HG03378 (cell line): Measurements from ENCODE around the gene IPO8.

Source experiments
- ATAC-seq: cut with Tn5 transposase; IDR thresholded peaks from one replicate; pipeline ENCODE4 v1.9.1; 2021; ENCODE audit warnings: mild to moderate bottlenecking, moderate library complexity; ENCODE audit not compliant: unreplicated experiment

Gene IPO8

DNA sequence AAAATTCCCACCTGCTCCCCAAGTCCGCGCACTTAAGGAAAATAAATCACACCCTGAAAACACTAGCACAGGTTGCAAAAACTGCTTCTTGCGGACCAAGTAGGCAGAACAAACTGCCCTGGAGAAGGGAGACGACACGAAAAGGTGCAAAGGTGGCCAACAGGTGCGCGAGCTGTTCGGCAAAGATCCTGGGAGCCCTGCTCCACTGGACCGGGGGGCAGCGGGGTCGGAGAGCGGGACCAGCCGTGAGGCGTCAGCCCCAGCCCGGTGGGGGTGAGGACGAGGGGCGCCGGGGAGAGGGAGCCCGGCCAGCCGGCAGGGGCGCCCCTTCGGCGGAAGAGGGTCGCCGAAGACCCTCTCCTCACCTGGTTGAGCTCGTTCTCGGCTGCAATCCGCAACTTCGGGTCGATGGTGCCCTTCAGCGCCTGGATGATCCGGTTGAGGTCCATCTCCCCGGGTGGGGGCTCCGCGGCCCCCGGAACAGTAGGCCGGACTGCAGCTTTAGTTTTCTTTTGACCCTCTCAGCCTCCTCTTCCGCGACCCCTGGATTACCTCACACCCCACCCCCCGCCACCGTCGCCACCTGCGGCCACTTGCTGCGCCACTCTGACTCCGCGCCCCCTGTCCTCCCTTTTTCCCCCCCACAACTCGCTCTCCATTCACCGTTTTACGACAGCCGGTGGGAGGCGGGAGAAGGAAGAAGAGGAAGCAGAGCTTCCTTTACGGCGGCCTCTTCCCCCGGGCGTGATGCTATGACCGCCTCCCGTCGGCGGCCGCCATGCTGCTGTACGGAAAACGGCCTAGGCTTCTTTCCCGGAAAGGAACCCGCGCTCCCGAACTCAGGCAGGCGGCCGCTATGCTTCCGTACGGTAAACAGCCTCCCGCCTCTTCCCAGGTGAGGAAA is at the start of gene IPO8:
IPO8 (minus strand) TSS at position 671 of the 904 bp plus-strand sequence; CDS start at position 449, 222 bp downstream.
- ATAC-seq = peak; percentile 57

DNA sequence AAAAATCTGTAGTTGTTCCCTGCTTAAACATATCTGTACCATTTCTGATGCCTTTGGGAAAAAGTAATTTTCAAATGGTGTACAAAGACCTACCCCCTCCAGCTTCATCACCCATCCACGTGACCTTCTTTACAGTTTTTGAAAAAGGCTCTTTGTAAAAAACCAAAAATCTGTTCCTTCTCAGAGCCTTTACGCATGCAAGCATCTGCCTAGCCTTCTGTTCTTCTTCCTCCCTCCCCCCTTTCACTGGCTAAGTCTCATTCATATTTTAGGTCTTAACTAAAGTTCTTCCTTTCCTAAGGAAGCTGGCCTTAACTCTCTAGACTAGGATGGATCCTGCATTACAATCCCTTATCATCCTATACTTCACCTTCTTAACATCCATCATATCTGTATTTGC is 48.7 kb upstream of the IPO8 start:
- ATAC-seq = no peak

DNA sequence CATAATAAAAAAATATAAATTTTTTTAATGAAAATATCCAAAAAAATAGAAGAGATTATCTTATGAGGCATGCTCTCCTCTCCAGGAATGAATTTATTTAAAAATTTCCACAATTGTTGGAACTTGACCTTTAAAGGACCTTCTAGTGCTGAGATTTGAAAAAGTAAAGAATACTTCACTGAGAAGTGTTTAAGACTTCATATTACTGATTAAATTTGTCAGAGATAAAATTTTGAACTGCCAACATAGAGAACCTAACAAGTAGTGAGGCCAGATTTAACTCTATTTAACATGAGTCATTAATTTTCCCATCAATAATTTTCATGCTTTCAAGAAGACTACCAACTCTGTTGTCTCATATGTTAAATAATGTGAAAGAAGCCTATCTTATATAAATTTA is 44.6 kb upstream of the IPO8 start:
- no peak for ATAC-seq

DNA sequence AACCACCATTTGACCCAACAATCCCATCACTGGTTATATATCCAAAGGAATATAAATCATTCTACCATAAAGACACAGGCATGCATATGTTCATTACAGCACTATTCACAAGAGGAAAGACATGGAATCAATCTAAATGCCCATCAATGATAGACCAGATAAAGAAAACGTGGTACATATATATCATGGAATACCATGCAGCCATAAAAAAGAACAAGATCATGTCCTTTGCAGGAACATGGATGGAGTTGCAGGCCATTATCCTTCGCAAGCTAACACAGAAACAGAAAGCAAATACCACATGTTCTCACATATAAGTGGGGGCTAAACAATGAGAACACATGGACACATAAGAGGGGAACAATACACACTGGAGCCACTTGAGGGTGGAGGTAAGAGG is 43.4 kb upstream of the IPO8 start:
- ATAC-seq = no peak

DNA sequence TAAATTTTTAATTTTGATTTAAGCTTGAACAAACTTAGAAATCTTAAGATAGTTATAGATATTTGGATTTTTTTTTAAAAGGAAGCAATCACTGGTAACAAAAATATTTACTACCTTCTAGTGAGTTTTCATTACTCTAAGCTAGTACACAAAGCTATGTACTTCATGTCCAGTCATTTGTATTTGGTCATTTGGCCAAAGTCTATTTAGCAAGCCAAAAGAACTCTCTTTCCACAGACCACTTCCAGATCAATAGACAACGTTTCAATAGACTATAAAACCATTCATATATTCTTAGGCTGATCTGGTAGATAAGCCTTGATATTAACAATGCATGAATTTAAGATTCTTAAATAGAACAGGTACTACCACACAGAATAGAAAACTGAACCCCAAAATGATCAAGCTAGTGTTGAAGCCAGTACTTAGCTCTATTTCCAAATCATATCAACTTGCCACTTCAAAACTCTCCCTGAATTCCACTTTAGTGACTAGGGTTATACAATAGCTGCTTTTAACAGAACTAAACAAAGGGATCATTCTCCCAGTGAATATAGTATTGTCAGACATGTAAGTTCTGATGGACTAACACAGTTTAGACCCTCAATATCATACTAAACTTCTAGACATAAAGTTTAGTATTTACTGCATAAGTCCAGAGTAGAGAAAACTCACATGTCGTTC is 37.4 kb upstream of the IPO8 start:
- ATAC-seq = no peak

DNA sequence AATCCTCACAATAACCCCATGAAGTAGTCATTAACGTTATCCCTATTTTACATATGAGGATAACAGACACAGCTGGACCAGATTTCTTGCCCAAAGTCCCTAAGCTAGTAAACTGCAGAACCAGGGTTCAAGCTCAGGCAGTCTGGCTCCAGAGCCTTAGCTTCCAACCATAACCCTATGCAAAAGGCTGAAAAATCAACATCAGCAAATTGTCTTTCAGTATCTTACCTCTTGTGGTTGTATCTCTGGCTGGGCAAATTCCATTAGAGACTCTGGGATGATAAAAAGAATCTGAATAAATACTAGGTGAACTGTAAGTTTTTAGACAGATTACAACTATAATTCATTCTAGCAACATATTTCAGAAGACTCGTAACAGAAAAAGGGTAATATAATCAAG is 34.3 kb upstream of the IPO8 start:
- no peak for ATAC-seq

DNA sequence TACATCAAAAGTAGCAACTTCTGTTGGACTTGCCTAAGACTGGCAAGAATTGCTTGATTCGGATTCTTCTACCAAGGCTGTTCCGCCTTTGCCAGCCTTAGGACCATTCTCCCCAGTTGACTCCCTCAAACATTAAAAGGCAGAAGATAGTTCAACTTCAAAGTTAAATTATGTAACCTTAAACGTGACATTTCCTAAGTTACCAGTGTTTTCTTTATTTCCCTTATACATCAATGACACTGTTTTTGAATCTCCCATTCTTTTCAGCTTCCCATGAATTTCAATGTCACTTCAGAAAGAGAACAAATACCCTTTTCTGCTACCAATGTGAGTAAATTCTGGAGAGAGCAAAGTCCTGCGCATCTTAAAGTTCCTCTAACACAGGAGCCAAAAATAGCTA is 33.9 kb upstream of the IPO8 start:
- no peak for ATAC-seq

DNA sequence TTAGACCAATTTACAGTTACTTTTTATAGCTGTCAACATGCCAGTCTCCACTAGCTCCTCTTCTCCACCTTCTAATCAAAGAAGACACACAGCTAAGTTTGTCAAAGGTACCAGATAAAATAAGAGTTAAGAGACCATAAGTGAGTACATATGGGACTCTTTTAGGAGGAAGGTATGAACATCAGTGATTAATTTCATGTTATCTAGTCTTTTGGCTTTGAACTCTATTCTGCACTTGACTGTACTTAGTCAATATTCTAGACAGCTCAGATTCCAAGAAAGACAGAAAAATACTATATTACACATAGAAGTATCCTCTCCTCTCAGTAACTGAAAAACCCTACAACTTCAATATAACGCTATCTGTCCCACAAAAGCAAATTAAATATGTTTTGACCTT is 31.0 kb upstream of the IPO8 start:
- no peak for ATAC-seq

DNA sequence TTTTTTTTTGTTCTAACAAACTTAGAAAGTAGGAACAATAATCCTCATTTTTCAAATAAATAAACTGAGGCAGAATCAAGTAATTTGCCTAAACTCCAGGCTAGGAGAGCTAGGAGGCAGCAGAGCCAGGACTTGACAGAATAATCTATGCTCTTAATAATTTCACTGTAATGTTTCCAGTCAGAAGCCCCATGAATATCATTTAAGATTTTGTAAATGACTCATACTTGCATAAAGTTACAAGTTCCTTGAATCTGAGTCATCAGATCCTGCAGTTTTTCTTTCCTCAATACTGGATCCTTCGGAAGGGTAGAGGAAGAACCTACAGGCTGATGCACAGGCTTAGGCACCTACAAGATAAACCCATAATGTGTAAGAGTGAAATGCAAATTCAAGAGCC is 30.1 kb upstream of the IPO8 start:
- no peak for ATAC-seq

DNA sequence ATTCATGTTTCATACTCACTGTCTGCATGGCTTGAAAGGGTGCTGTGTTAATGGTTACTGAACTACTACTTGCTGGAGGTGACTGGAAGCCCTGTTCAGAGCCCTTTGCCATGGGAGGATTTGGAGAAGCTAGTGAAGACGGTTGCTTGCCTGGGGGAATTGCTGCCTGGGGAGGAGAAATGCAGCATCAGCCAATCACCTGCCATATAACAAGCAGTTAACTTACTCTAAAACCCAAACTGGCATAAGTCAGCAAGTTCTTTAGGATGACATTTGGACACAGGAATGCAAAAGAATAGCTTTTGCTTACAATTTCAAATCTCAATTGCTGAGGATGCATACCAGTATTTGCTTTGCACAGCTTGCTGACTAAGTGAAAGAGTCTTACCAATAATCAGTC is 23.4 kb upstream of the IPO8 start:
- no peak for ATAC-seq

DNA sequence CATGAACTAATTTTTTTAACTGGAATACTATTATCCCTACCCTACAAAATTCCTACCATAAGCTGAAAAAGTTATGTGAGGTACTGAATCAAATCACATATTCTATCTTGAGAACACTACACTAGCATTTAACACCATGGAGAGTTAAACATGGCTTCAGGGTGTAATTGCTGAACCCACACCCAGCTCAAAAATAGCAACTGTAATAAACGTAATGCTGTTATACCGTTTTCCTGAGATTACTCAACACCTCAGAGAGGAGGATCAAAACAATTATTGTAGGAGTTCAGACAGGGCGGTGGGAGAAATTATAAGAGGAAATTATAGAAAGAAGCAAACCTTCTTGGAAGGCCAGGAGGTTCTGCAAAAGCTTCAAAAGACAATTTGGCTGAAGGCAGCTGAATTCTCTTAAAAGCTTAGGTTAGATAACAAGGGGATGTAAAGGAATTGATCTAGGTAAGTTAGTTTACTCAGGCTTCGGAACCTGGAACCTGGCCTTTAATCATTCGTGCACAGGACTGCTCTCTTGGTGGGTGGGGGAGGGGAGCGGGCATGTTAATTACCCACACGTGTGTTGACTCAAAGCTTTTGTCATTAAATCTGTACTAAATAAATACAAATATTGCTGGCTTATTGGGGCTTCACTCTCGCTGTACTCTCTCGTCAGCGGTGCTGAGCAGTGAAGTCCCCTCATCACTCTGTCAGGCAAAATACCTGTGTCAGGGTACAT is 12.1 kb upstream of the IPO8 start:
- ATAC-seq = no peak

DNA sequence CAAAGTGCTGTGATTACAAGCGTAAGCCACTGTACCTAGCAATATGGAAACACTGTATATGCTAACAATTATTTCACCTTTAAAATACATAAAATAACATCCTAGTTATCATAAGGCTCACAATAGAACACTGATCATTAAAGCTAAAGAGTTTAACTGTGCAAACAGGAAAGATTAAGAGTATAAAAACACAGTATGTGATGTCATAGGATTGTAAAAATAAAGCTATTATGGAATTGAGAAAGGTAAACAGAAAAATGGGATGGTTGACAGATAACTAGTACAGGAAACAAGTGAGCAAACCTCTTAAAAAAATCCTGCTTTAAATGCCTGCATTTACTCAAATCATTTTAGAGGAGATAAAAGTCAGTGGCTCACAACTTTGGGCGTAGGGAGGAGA is 10.8 kb upstream of the IPO8 start:
- no peak for ATAC-seq

DNA sequence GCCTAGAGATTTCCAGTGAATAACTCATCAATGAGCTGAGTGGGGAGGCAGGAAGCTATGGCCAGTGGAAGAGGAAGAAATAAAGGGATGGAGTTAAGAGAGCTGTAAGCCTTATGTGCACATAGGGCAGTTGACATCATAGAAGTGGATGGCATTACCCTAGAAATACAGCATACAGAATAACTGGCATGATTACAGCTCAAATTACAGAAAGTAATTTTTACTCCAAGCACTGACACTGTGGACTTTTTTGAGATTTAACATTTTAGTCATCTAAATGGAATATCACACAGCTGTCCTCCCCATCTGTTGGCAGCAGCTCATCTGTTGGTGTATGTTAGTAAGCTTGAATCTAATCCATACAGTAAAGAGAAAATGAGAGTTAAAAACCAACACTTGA is 5.4 kb upstream of the IPO8 start:
- ATAC-seq = no peak

DNA sequence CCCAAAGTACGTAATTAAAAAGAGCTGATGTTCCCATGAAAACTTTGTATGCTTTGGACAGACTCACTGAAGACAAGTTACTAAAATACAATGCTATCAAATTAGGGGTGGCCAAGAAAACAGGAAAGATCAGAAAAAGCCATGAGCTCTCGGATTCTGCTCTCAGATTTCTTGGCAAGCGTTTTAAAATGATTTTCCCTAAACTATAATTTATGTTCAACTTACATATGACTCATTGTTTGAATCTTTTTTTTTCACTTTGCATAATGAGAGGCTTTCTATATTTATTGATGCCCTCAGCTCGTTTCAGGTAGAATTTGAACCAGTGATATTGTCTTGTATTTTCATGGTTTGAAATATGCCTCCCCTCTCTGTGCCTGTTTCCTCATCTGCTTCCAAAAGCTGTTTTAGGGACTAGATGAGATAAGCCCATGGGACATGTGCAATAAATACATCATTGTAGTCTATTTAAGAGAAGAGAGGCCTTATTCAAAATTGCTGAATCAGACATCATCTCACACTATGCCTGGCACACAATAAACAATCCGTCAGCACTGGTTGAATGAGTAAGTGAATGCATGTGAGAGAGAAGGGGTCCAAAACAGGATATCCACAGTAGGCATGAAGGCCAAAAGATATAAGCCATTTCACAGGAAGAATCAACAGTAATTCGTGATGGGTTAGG is 4.7 kb upstream of the IPO8 start:
- ATAC-seq = no peak

DNA sequence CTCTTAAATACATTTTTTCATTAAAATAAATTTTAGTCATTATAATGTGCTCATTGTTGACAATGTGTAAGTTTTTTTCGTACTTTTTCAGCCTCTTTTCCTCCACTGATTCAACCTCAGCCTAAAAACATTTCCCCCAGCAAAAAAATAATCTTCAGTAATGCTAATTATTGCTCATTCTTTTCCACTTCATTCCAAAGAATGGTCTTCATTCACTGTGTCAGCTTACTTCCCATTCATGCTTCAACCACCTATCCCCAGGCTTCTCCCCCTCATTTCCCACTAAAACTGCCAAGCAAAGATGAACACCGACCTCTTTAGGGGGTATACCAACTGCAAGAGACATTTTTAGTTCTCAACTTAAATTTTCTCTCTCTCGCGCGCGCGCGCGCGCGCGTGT is 2.7 kb upstream of the IPO8 start:
- no peak for ATAC-seq

DNA sequence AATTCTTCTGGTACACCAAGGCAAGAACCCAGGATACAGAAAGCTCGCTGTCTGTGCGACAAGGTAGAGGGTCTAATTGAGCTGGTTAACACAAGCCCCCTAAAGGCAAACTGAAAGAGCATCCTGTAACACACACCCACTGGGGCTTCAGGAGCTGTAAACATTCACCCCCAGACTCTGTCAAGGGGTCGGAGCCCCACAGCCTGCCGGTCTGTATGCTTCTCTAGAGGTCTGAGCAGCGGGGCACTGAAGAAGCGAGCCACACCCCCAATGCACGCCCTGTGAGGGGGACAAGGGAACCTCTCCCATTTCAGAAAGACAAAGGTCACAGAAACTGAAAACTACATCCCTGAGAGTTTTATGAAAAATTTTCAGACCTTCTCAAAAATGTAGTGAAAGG is 1.3 kb upstream of the IPO8 start:
- ATAC-seq = no peak

DNA sequence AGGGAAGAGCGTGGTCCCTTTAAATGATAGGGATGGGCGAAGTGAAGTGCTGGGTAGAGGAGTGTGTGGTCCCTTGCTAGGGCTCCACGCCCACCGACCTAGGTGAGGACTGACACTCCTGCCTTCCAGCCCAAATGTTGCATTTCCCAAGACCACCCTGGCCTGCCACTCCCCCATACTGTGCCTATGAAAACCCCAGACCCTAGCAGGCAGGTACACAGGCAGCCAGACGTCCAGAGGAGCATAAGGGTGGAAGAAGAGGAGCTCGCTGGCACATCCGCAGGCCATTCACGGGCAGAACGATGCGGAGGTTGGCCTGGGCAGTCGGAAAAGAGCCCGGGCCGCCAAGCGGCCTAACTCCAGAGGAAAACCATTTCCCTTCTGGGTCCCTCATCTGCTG is 817 bp upstream of the IPO8 start:
- no peak for ATAC-seq

DNA sequence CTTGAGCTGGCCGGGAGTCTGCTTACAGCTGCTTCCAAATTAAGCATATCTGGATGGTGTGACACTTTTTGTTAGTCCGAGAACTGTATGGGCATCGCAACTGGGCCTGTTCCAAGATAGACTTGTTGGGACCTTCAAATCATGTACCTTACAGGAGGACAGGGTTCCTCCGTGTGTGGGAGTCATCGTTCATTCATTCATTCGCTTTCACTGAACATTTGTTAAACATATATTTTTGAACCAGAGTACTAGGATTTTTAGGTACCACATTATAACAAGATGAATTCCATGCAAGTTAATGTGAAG is 387 bp upstream of the IPO8 start:
- ATAC-seq = peak; percentile 30

DNA sequence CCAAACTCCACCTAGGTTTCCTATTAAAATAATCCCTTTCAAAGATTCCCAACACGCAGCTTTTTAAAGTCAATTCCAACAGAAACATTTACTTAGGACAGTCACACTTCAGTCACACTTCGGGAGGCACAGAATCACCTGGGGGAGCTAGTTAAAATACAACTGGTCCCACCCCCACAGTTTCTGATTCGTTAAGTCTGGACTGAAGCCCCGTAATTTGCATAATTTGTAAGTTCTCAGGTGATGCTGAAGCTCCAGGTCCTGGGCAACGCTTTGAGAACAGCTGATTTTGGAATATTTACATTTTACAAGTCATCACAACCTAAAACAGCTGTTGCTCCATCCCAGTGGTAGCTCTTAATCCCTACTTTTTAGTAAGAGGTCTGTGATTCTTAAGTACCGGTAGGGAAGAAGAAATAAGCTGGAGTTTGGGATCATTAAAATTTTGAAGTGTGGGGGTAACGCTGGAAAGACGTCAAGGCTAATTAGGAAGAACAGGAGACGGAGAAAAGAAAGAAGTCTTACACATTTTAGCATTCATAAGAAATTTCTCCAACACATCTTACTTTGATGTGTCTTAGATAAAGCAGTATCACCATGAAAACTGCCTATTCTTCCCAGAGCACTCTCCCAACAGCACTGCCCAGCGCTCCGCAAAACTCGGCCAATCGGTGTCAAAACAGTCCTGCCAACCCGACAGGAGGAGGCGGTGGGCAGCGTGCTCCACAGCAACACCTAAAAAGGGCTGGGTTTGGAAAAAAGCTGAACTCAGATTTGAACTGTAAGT is 1.1 kb downstream of the IPO8 start:
- ATAC-seq = peak; percentile 36

DNA sequence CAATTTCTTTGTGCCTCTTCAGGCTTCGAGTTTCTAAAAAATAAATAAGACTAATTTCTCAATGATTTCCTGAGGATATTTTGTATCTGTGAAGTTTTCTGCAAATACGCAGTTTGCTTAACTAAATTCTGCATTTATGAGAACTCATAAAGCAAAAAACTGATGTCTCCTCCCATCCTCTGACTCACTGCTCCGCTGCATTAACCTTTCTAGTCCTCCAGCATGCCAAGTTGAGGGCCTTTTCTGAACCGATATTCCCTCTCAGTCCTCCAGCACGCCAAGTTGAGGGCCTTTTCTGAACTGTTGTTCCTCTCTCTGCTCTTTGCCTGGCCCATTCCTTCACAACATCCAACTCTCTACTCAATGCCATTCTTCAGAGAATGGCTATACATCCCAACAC is 3.2 kb downstream of the IPO8 start:
- ATAC-seq = no peak
